GM12878 (cell line): ENCODE measurements around the gene TAF11L2.
"Not testable (repeated sequence)": the region's sequence is repeated elsewhere in the genome, so short reads cannot be mapped to it uniquely, and the experiment has no call there.

ENCODE experiments used
- BCL11A ChIP-seq: IDR thresholded peaks from 2 replicates; pipeline ENCODE4 v1.6.1; 2011; ENCODE audit warnings: low read depth, low read length
- CHD4 ChIP-seq: fragments of 200-600 bp; sonication (generic); IDR thresholded peaks from 2 replicates; pipeline ENCODE4 v1.6.1; 2016; ENCODE audit warnings: mild to moderate bottlenecking
- CTCF ChIP-seq, 3 experiments: IDR thresholded peaks in 2 of 3; conservative IDR thresholded peaks in 1 of 3; 2 replicates each; pipeline ENCODE4 v1.5.1; 2011; ENCODE audit warnings: low read depth in 3 of 3, low read length in 3 of 3, mild to moderate bottlenecking in 3 of 3, control low read depth in 2 of 3, moderate library complexity in 2 of 3, inconsistent platforms in 1 of 3, mixed read lengths in 1 of 3; ENCODE audit not compliant: control insufficient read depth in 2 of 3, insufficient read depth in 1 of 3; ENCODE audit errors: extremely low read depth in 1 of 3
- MAX ChIP-seq: IDR thresholded peaks from 2 replicates; pipeline ENCODE4 v1.6.1; 2012; ENCODE audit warnings: low read depth, low read length, improper control_type of control experiment
- POLR2A ChIP-seq: IDR thresholded peaks from 2 replicates; pipeline ENCODE4 v1.6.1; 2011; ENCODE audit warnings: low read depth, mild to moderate bottlenecking, low read length
- POLR2AphosphoS5 ChIP-seq: IDR thresholded peaks from 2 replicates; pipeline ENCODE4 v1.6.1; 2011; ENCODE audit warnings: mild to moderate bottlenecking, low read length, inconsistent platforms
- RCOR1 ChIP-seq: conservative IDR thresholded peaks from 2 replicates; pipeline ENCODE4 v1.6.1; 2012; ENCODE audit warnings: low read depth, low read length, improper control_type of control experiment
- STAT1 ChIP-seq: fragments of 450-650 bp; conservative IDR thresholded peaks from 2 replicates; pipeline ENCODE4 v1.6.1; 2014; ENCODE audit warnings: antibody characterized with exemption, mild to moderate bottlenecking
- ZBED1 ChIP-seq: IDR thresholded peaks from 2 replicates; pipeline ENCODE4 v1.6.1; 2016; ENCODE audit warnings: borderline replicate concordance
- ZNF592 ChIP-seq: fragments of 450-650 bp; IDR thresholded peaks from 2 replicates; pipeline ENCODE4 v1.6.1; 2017; ENCODE audit warnings: mild to moderate bottlenecking, moderate library complexity

- not testable (repeated sequence) for TF ChIP-seq POLR2A; POLR2AphosphoS5; CTCF (IDR thresholded peaks at IDR 0.05 in 2 of 3, conservative IDR thresholded peaks at IDR 0.05 in 1 of 3; ENCODE audit: control insufficient read depth in 2 of 3, extremely low read depth in 1 of 3, insufficient read depth in 1 of 3, low read depth in 3 of 3, low read length in 3 of 3); MAX; BCL11A; RCOR1; ZBED1; CHD4; ZNF592; STAT1
Observed at GRCh38 chr5:17491257-17491656, 6.8 kb upstream of the TAF11L2 start.
